Epithelial cell of esophagus (primary cell): ENCODE results near the gene SNTB2.
A peak's percentile ranks its signal among the peaks of the same experiment; 100 is the strongest.

Experiments used
- DNase-seq: peaks from one replicate; pipeline ENCODE4 v3.0.0; 2010; ENCODE audit warnings: low read depth
- H3K4me3 ChIP-seq: 2 replicates; pipeline ENCODE4 v1.5.1; 2011; ENCODE audit warnings: mild to moderate bottlenecking, low read length, control low read depth
- CTCF ChIP-seq: IDR thresholded peaks from 2 replicates; pipeline ENCODE4 v1.5.1; 2011; ENCODE audit warnings: low read depth, mild to moderate bottlenecking, low read length, control low read depth, inconsistent platforms; ENCODE audit not compliant: insufficient read depth; ENCODE audit errors: missing control alignments

SNTB2 gene

GRCh38 chr16:69326172-69326873 is 139.4 kb downstream of the SNTB2 start:
- DNase-seq = no peak
- no peak for TF ChIP-seq CTCF
- no peak overlapping the region for H3K4me3 ChIP-seq

- no peak overlapping the region for H3K4me3 ChIP-seq
- DNase-seq = no peak
- TF ChIP-seq CTCF = no peak
Measured at GRCh38 chr16:69327585-69328310, 140.8 kb downstream of the SNTB2 start.

GRCh38 chr16:69328854-69329316 is 141.9 kb downstream of the SNTB2 start:
- DNase-seq = peak; percentile 43
- peak overlapping the region; percentile 73 for H3K4me3 ChIP-seq
- TF ChIP-seq CTCF = no peak

- peak overlapping the region; percentile 73 for H3K4me3 ChIP-seq
- peak; percentile 60 for DNase-seq
- no peak for TF ChIP-seq CTCF
Measured at GRCh38 chr16:69329369-69330285, 142.7 kb downstream of the SNTB2 start.

- no peak for TF ChIP-seq CTCF
- peak; percentile 95 for DNase-seq
- H3K4me3 ChIP-seq = peak within 1 kb of the TSS; percentile 73
Measured at GRCh38 chr16:69330286-69331109, 143.5 kb downstream of the SNTB2 start, which contains the start of gene PDF. PDF (minus strand) TSS chr16:69330588; CDS start chr16:69330570, 18 bp downstream.

- H3K4me3 ChIP-seq = no peak overlapping the region
- no peak for TF ChIP-seq CTCF
- DNase-seq = no peak
Measured at GRCh38 chr16:69334696-69335095, 147.7 kb downstream of the SNTB2 start.
